ENCODE measurements around the gene FAM186B.

The FAM186B gene

GRCh38 chr12:49562831-49563230, 42.6 kb downstream of the FAM186B start:
- H3K4me3 ChIP-seq (ENCODE audit: low read depth, low read length), result no peak overlapping the region
- no peak for DNase-seq (ENCODE audit: low read depth)
- TF ChIP-seq, protein P1, sequence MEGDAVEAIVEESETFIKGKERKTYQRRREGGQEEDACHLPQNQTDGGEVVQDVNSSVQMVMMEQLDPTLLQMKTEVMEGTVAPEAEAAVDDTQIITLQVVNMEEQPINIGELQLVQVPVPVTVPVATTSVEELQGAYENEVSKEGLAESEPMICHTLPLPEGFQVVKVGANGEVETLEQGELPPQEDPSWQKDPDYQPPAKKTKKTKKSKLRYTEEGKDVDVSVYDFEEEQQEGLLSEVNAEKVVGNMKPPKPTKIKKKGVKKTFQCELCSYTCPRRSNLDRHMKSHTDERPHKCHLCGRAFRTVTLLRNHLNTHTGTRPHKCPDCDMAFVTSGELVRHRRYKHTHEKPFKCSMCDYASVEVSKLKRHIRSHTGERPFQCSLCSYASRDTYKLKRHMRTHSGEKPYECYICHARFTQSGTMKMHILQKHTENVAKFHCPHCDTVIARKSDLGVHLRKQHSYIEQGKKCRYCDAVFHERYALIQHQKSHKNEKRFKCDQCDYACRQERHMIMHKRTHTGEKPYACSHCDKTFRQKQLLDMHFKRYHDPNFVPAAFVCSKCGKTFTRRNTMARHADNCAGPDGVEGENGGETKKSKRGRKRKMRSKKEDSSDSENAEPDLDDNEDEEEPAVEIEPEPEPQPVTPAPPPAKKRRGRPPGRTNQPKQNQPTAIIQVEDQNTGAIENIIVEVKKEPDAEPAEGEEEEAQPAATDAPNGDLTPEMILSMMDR (IDR thresholded peaks at IDR 0.05; ENCODE audit: insufficient read depth, low read depth, low read length, missing control alignments), result no peak

DNA sequence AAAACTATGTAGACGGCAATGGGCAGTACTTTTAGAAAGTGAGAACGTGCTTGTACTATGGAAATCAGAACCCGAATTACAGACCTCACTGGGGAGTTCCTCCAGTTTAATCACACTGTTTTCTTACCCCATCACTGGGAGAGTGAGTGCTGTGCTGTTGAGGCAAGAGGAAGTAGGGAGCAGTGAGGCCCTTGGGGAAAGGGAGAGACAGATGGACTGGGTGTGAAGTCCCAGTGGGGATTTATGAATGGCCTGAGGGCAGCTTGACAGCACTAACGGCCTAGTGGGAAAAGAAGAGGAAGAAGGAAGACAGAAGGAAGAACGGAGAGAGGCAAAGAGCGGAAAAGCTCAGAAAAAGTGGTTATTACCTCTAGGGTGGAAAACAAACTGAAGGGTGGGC, 43.2 kb downstream of the FAM186B start:
- DNase-seq (ENCODE audit: low read depth), result no peak
- TF ChIP-seq, protein P1 (IDR thresholded peaks at IDR 0.05; ENCODE audit: insufficient read depth, low read depth, low read length, missing control alignments), result no peak
- no peak overlapping the region for H3K4me3 ChIP-seq (ENCODE audit: low read depth, low read length)

GRCh38 chr12:49560695-49561094, 44.7 kb downstream of the FAM186B start:
- no peak overlapping the region for H3K4me3 ChIP-seq (ENCODE audit: low read depth, low read length)
- no peak for DNase-seq (ENCODE audit: low read depth)
- TF ChIP-seq, protein P1 (IDR thresholded peaks at IDR 0.05; ENCODE audit: insufficient read depth, low read depth, low read length, missing control alignments), result no peak

DNA sequence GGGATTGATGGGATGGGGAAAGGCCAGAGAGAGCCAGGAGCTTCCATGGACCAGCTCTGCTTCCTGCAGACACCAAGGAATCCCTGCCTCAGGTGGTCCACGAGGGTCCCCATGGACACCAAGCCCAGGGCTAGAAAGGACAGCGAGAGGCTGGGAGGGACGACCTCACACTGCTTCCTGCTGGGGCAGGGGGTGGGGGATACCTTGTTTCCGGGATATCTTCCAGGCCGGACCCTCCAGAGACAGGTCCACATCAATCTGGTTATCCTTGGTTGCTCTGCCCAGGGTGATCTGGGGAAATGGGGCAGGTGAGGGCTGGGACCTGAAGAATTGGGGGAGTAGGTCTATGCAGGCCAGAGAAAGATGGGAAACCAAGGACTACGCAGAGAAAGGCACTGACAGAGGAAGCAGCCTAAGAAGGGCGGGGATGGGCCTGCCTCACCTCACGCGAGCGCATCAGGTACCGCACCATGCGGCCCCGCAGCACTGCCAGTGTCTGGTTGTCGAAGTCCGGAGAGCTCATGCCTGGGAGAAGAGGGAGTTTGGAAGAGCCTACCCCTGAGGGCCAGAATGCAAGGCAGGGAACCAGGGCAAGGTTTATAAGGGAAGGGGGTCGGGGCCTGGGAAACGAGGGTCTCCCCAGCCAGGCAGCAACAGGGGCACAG, 46.3 kb downstream of the FAM186B start:
- no peak overlapping the region for H3K4me3 ChIP-seq (ENCODE audit: low read depth, low read length)
- no peak for DNase-seq (ENCODE audit: low read depth)
- TF ChIP-seq, protein P1 (IDR thresholded peaks at IDR 0.05; ENCODE audit: insufficient read depth, low read depth, low read length, missing control alignments), result no peak

GRCh38 chr12:49558526-49558925, 46.9 kb downstream of the FAM186B start:
- DNase-seq (ENCODE audit: low read depth), result no peak
- H3K4me3 ChIP-seq (ENCODE audit: low read depth, low read length), result no peak overlapping the region
- TF ChIP-seq, protein P1 (IDR thresholded peaks at IDR 0.05; ENCODE audit: insufficient read depth, low read depth, low read length, missing control alignments), result no peak

GRCh38 chr12:49557917-49558215, 47.6 kb downstream of the FAM186B start:
- no peak overlapping the region for H3K4me3 ChIP-seq (ENCODE audit: low read depth, low read length)
- DNase-seq (ENCODE audit: low read depth), result no peak
- TF ChIP-seq, protein P1 (IDR thresholded peaks at IDR 0.05; ENCODE audit: insufficient read depth, low read depth, low read length, missing control alignments), result no peak
